Measurements from ENCODE around the gene STMP1.
"Not testable (repeated sequence)": the region's sequence is repeated elsewhere in the genome, so short reads cannot be mapped to it uniquely, and the experiment has no call there.

STMP1 gene

GRCh38 chr7:135666846-135667245, 4.5 kb downstream of the STMP1 start:
- Histone ChIP-seq H3K27me3 (ENCODE audit: control insufficient read depth, insufficient read depth, low read length) (no peaks in the 10 kb centered on the region), H3K4me1 (ENCODE audit: control insufficient read depth, insufficient read depth, low read length) (peaks cover 49% of the 10 kb centered on the region)

GRCh38 chr7:135667626-135668025, 5.3 kb downstream of the STMP1 start:
- not testable (repeated sequence) for H3K4me3 ChIP-seq (ENCODE audit: low read length); H3K27me3 ChIP-seq (ENCODE audit: control insufficient read depth, insufficient read depth, low read length); H3K36me3 ChIP-seq (ENCODE audit: insufficient read depth, low read length); H3K9ac ChIP-seq (ENCODE audit: low read depth, low read length); H3K4me2 ChIP-seq (ENCODE audit: low read length); H3K9me3 ChIP-seq (replicated peaks; ENCODE audit: low read length)
- peaks cover 49% of the 10 kb centered on the region for H3K4me1 ChIP-seq (ENCODE audit: control insufficient read depth, insufficient read depth, low read length)

More at GRCh38 chr7:135666846-135667245, 4.5 kb downstream of the STMP1 start:
- Histone ChIP-seq H3K9ac (ENCODE audit: low read depth, low read length) (no peak overlapping the region), H3K9me3 (replicated peaks; ENCODE audit: low read length) (no peaks in the 10 kb centered on the region), H3K4me2 (ENCODE audit: low read length) (no peak overlapping the region), H3K4me3 (ENCODE audit: low read length) (no peak overlapping the region), H3K36me3 (ENCODE audit: insufficient read depth, low read length) (no peaks in the 10 kb centered on the region)

DNA sequence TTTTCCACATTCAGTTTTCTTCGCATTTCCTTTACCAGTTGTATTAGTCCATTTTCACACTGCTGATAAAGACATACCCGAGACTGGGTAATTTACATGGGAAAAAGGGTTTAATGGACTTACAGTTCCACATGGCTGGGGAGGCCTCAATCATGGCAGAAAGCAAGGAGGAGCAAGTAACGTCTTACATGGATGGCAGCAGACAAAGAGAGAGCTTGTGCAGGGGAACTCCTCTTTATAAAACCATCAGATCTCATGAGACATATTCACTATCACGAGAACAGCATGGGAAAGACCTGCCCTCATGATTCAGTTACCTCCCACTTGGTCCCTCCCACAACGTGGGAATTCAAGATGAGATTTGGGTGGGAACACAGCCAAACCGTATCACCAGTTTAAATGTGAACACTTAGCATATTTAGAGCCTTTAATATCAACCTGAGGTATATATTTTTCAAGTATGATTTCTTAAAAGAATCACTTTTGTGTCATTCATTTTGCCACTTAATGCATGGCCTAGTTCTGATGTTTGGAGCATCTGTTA, 6.6 kb downstream of the STMP1 start:
- not testable (repeated sequence) for H3K4me2 ChIP-seq (ENCODE audit: low read length); H3K36me3 ChIP-seq (ENCODE audit: insufficient read depth, low read length); H3K4me3 ChIP-seq (ENCODE audit: low read length); H3K9ac ChIP-seq (ENCODE audit: low read depth, low read length); H3K27me3 ChIP-seq (ENCODE audit: control insufficient read depth, insufficient read depth, low read length); H3K9me3 ChIP-seq (replicated peaks; ENCODE audit: low read length)
- peaks cover 52% of the 10 kb centered on the region for H3K4me1 ChIP-seq (ENCODE audit: control insufficient read depth, insufficient read depth, low read length)

GRCh38 chr7:135669774-135670173, 7.5 kb downstream of the STMP1 start:
- Histone ChIP-seq H3K27me3 (ENCODE audit: control insufficient read depth, insufficient read depth, low read length) (no peaks in the 10 kb centered on the region), H3K36me3 (ENCODE audit: insufficient read depth, low read length) (no peaks in the 10 kb centered on the region), H3K4me1 (ENCODE audit: control insufficient read depth, insufficient read depth, low read length) (peaks cover 43% of the 10 kb centered on the region), H3K4me3 (ENCODE audit: low read length) (no peak overlapping the region), H3K9me3 (replicated peaks; ENCODE audit: low read length) (no peaks in the 10 kb centered on the region), H3K4me2 (ENCODE audit: low read length) (peak overlapping the region; percentile 50), H3K9ac (ENCODE audit: low read depth, low read length) (peak overlapping the region; percentile 32)

DNA sequence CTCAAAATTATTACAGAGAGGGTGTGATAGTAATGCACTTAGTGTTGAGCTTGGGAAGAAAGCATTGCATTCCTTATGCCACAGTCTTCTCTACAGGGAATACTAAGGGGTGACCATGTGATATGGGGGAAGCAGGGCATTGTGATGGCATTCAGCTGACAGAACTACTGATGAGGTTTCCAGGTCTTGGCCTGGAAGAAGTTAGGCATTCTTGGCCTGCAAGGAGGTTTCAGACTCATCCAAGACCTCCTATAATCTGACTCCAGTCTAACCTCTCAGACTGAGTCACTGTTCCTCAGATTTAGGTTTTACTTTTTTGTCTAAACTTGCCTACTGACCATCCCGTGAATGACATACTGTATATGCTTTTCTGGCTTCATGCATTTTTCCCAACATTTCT, 7.9 kb downstream of the STMP1 start:
- H3K27me3 ChIP-seq (ENCODE audit: control insufficient read depth, insufficient read depth, low read length), result no peaks in the 10 kb centered on the region
- H3K9ac ChIP-seq (ENCODE audit: low read depth, low read length), result peak overlapping the region; percentile 43
- peaks cover 39% of the 10 kb centered on the region for H3K4me1 ChIP-seq (ENCODE audit: control insufficient read depth, insufficient read depth, low read length)
- no peak overlapping the region for H3K4me3 ChIP-seq (ENCODE audit: low read length)
- no peaks in the 10 kb centered on the region for H3K36me3 ChIP-seq (ENCODE audit: insufficient read depth, low read length)
- H3K9me3 ChIP-seq (replicated peaks; ENCODE audit: low read length), result no peaks in the 10 kb centered on the region
- peak overlapping the region; percentile 50 for H3K4me2 ChIP-seq (ENCODE audit: low read length)

DNA sequence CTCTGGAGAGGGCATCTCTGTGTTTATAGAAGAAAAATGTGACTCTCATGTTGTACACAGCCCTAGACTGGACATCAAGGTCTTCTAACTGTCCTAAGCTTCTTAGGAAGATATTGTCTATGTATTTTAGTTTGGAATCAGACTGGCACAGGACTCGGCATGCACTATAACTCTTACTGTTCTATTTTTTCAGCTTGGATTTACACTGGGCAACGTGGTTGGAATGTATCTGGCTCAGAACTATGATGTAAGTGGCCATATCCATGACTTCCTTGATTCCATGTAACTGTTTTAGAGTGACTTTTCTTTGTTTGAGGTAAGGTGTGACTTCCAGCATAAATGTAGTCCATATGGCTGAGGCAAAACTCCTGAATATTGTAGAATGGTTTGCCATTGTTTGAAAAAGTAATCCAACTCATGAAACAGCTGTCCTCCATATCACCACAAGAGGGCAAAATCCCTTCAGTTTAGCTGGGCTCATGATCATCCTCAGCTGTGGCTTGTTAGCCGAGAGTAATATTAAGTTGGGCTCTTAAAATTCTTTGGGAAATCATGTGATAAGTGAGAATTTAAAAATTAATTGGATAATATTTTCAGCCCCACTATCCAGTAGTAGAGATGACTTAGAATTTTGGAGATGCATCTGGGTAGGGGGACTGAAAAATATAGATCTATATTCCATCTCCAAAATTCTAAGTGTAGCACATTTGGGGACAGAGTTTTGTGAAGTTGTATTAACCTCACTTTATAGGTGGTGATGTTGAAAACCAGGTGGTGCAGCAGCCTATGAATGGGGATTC, 10.4 kb downstream of the STMP1 start:
- Histone ChIP-seq H3K4me3 (ENCODE audit: low read length) (no peak overlapping the region), H3K4me1 (ENCODE audit: control insufficient read depth, insufficient read depth, low read length) (peaks cover 43% of the 10 kb centered on the region), H3K27me3 (ENCODE audit: control insufficient read depth, insufficient read depth, low read length) (no peaks in the 10 kb centered on the region), H3K9me3 (replicated peaks; ENCODE audit: low read length) (no peaks in the 10 kb centered on the region), H3K9ac (ENCODE audit: low read depth, low read length) (peak overlapping the region; percentile 37), H3K36me3 (ENCODE audit: insufficient read depth, low read length) (peaks cover 15% of the 10 kb centered on the region), H3K4me2 (ENCODE audit: low read length) (peak overlapping the region; percentile 49)

DNA sequence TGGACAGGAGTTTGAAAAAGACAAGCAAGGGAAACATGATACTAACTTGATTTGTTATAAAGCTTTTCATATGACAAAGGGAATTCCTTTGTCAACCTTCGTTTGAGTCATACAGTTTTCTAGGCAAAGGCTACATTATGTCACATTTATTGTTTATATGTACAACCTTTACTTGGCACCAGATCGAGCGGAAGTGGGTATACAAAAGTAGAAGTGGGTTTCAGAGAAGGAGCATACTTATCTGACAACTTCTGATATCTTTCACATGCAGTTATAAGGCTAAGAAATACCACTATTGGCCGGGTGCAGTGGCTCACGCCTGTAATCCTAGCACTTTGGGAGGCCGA, 11.0 kb downstream of the STMP1 start:
- Histone ChIP-seq H3K27me3 (ENCODE audit: control insufficient read depth, insufficient read depth, low read length) (no peaks in the 10 kb centered on the region), H3K9ac (ENCODE audit: low read depth, low read length) (peak overlapping the region; percentile 37), H3K4me3 (ENCODE audit: low read length) (no peak overlapping the region), H3K9me3 (replicated peaks; ENCODE audit: low read length) (no peaks in the 10 kb centered on the region), H3K4me2 (ENCODE audit: low read length) (peak overlapping the region; percentile 49), H3K36me3 (ENCODE audit: insufficient read depth, low read length) (peaks cover 19% of the 10 kb centered on the region), H3K4me1 (ENCODE audit: control insufficient read depth, insufficient read depth, low read length) (peaks cover 49% of the 10 kb centered on the region)

GRCh38 chr7:135678612-135679575, 16.6 kb downstream of the STMP1 start:
- peak overlapping the region; percentile 29 for H3K4me2 ChIP-seq (ENCODE audit: low read length)
- peak overlapping the region; percentile 43 for H3K9ac ChIP-seq (ENCODE audit: low read depth, low read length)
- H3K27me3 ChIP-seq (ENCODE audit: control insufficient read depth, insufficient read depth, low read length), result no peaks in the 10 kb centered on the region
- H3K9me3 ChIP-seq (replicated peaks; ENCODE audit: low read length), result no peaks in the 10 kb centered on the region
- peaks cover 28% of the 10 kb centered on the region for H3K36me3 ChIP-seq (ENCODE audit: insufficient read depth, low read length)
- H3K4me3 ChIP-seq (ENCODE audit: low read length), result no peak overlapping the region
- peaks cover 36% of the 10 kb centered on the region for H3K4me1 ChIP-seq (ENCODE audit: control insufficient read depth, insufficient read depth, low read length)

DNA sequence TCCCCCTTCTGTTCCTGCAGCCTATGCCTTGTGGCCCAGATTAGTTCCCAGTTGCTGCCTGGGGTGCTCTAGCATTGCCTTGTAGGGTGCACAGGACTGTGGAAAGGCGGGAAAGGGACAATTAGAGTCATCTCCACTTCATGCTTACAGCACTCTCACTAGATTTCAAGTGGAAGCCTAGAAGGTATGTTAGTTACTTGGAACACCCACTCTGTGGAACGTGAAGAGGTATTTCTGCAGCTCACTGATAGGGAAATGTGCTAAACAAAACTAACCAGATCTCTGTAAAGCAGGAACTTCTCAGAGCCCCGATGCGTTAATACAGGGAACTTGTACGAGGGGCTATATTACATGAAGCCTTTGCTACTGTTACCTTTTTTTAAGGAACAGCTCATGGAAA, 19.4 kb downstream of the STMP1 start:
- Histone ChIP-seq H3K4me1 (ENCODE audit: control insufficient read depth, insufficient read depth, low read length) (peaks cover 54% of the 10 kb centered on the region), H3K4me2 (ENCODE audit: low read length) (no peak overlapping the region), H3K27me3 (ENCODE audit: control insufficient read depth, insufficient read depth, low read length) (no peaks in the 10 kb centered on the region), H3K4me3 (ENCODE audit: low read length) (no peak overlapping the region), H3K36me3 (ENCODE audit: insufficient read depth, low read length) (peaks cover 19% of the 10 kb centered on the region), H3K9ac (ENCODE audit: low read depth, low read length) (no peak overlapping the region), H3K9me3 (replicated peaks; ENCODE audit: low read length) (no peaks in the 10 kb centered on the region)

DNA sequence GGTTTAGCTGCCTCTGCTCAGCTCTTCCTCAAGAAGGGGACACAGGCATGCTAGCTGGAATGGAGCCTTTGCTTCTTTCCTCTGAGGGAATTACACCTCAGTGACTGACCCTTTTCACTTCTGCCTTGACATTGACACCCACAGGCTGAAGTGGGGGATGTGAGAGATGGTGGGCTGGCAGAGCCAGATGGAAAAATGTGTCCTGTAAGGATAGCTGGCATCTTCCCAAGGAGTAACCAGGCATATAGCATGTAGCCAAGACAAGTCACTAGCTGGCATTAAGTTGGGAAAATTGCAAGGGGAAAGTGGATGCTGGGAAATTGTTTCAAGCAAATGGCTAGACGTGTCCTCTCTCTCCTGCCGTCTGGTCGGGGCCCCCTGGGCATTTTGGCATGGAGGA, 19.9 kb downstream of the STMP1 start:
- Histone ChIP-seq H3K36me3 (ENCODE audit: insufficient read depth, low read length) (peaks cover 15% of the 10 kb centered on the region), H3K9ac (ENCODE audit: low read depth, low read length) (no peak overlapping the region), H3K4me2 (ENCODE audit: low read length) (no peak overlapping the region), H3K4me1 (ENCODE audit: control insufficient read depth, insufficient read depth, low read length) (peaks cover 50% of the 10 kb centered on the region), H3K9me3 (replicated peaks; ENCODE audit: low read length) (no peaks in the 10 kb centered on the region), H3K27me3 (ENCODE audit: control insufficient read depth, insufficient read depth, low read length) (no peaks in the 10 kb centered on the region), H3K4me3 (ENCODE audit: low read length) (no peak overlapping the region)

- no peak overlapping the region for H3K9ac ChIP-seq (ENCODE audit: low read depth, low read length)
- H3K36me3 ChIP-seq (ENCODE audit: insufficient read depth, low read length), result peaks cover 11% of the 10 kb centered on the region
- H3K9me3 ChIP-seq (replicated peaks; ENCODE audit: low read length), result no peaks in the 10 kb centered on the region
- no peak overlapping the region for H3K4me3 ChIP-seq (ENCODE audit: low read length)
- H3K4me2 ChIP-seq (ENCODE audit: low read length), result no peak overlapping the region
- H3K27me3 ChIP-seq (ENCODE audit: control insufficient read depth, insufficient read depth, low read length), result no peaks in the 10 kb centered on the region
- peaks cover 36% of the 10 kb centered on the region for H3K4me1 ChIP-seq (ENCODE audit: control insufficient read depth, insufficient read depth, low read length)
Observed at GRCh38 chr7:135683609-135684008, 21.3 kb downstream of the STMP1 start.
